GM13977 (cell line): ENCODE measurements around the gene TMEM217.

Experiments
- DNase-seq: peaks from one replicate; pipeline ENCODE4 v3.0.0; 2012; ENCODE audit warnings: low spot score
- CTCF ChIP-seq: IDR thresholded peaks from 2 replicates; pipeline ENCODE4 v1.5.1; 2012; ENCODE audit warnings: mild to moderate bottlenecking, control low read depth; ENCODE audit not compliant: insufficient read depth; ENCODE audit errors: extremely low read depth, missing control alignments
- in situ Hi-C: fragments of 300-500 bp; cut with MboI; formaldehyde crosslinking; loops from one replicate; pipeline ENCODE4 v1.12.0; 2022; ENCODE audit warnings: low sequenced_read_pairs, low pct_unique_long_range_greater_than_20kb, mixed read lengths, inconsistent platforms; ENCODE audit not compliant: unreplicated experiment

TMEM217 gene

GRCh38 chr6:37162740-37163139 is 95.2 kb downstream of the TMEM217 start:
- DNase-seq = no peak
- no peak for TF ChIP-seq CTCF
- in situ Hi-C loops = no loop called here
